NOMO-1 treated with DMSO at 0.1 percent for 48 hours (cell line): ENCODE measurements around the gene TXLNG.
A peak's percentile ranks its signal among the peaks of the same experiment; 100 is the strongest.

Experiments
- DNase-seq: peaks from one replicate; lab custom pipeline; 2025; ENCODE audit not compliant: unreplicated experiment; lab: John Stamatoyannopoulos, UW

The TXLNG gene

GRCh38 chrX:16785247-16786138, 773 bp upstream of the TXLNG start:
- no peak for DNase-seq

- no peak for DNase-seq
Observed at GRCh38 chrX:16786791-16787735, 797 bp downstream of the TXLNG start.

- no peak for DNase-seq
Observed at GRCh38 chrX:16788477-16788876, 2.2 kb downstream of the TXLNG start.

GRCh38 chrX:16796298-16796697, 10.0 kb downstream of the TXLNG start:
- no peak for DNase-seq

- no peak for DNase-seq
Observed at GRCh38 chrX:16797358-16797757, 11.1 kb downstream of the TXLNG start.

GRCh38 chrX:16797841-16798240, 11.6 kb downstream of the TXLNG start:
- no peak for DNase-seq

- no peak for DNase-seq
Observed at GRCh38 chrX:16804923-16805464, 18.7 kb downstream of the TXLNG start.

GRCh38 chrX:16807548-16807947, 21.3 kb downstream of the TXLNG start:
- DNase-seq, result peak; percentile 26

GRCh38 chrX:16807976-16808542, 21.8 kb downstream of the TXLNG start:
- DNase-seq, result peak; percentile 37

GRCh38 chrX:16814597-16814996, 28.3 kb downstream of the TXLNG start:
- DNase-seq, result peak; percentile 79

- DNase-seq, result no peak
Observed at GRCh38 chrX:16819634-16820033, 33.4 kb downstream of the TXLNG start.

- no peak for DNase-seq
Observed at GRCh38 chrX:16822723-16823122, 36.5 kb downstream of the TXLNG start.

- DNase-seq, result no peak
Observed at GRCh38 chrX:16825264-16826035, 39.2 kb downstream of the TXLNG start.

GRCh38 chrX:16826207-16826606, 39.9 kb downstream of the TXLNG start:
- DNase-seq, result peak; percentile 56

GRCh38 chrX:16827225-16827624, 41.0 kb downstream of the TXLNG start:
- DNase-seq, result no peak

GRCh38 chrX:16828124-16828908, 42.0 kb downstream of the TXLNG start:
- peak; percentile 27 for DNase-seq

GRCh38 chrX:16832301-16832700, 46.0 kb downstream of the TXLNG start:
- no peak for DNase-seq

GRCh38 chrX:16834806-16835205, 48.5 kb downstream of the TXLNG start:
- no peak for DNase-seq

- DNase-seq, result no peak
Observed at GRCh38 chrX:16836371-16836770, 50.1 kb downstream of the TXLNG start.
